ENCODE measurements around the gene ADAM10. TPM values are rescaled to one million over a fixed set of nuclear protein-coding genes. Genes with fewer than 3 reads are reported as not detected.

Gene ADAM10
- total RNA-seq, 2 donors from 2014 or later, result 191 to 211 TPM

DNA sequence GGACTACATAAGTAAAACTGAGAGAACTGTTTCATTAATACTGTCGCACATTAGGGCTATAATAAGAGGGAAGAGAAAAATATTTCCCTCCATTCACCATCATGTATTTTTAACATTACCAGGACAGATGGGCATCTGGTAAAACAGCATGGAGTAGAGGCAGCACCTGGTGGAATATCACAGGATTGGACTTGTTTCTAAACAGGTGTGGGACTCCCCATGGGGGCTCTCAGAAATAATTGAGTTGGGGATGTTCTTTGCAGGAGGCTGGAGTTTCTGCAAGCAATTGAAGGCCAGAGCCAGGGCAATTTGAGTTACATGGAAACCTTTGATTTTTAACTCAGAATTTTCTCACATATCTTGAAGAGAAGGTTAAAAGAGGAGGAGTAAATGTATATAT lies 13.2 kb upstream of the ADAM10 start:
- no peak overlapping the region for H3K4me3 ChIP-seq (ENCODE audit: low read length)
- H3K27ac Mint-ChIP-seq, result no peak overlapping the region
- DNase-seq, result no peak
- no CpG with 5 or more reads among the region's 1 CpG for WGBS, 2 experiments (ENCODE audit: insufficient coverage in 1 of 2, insufficient read length in 1 of 2)
- no peaks in the 10 kb centered on the region for H3K36me3 ChIP-seq (ENCODE audit: control insufficient read depth, insufficient read depth, low read length)
- no peak overlapping the region for H3K4me3 Mint-ChIP-seq
- TF ChIP-seq, protein P1, sequence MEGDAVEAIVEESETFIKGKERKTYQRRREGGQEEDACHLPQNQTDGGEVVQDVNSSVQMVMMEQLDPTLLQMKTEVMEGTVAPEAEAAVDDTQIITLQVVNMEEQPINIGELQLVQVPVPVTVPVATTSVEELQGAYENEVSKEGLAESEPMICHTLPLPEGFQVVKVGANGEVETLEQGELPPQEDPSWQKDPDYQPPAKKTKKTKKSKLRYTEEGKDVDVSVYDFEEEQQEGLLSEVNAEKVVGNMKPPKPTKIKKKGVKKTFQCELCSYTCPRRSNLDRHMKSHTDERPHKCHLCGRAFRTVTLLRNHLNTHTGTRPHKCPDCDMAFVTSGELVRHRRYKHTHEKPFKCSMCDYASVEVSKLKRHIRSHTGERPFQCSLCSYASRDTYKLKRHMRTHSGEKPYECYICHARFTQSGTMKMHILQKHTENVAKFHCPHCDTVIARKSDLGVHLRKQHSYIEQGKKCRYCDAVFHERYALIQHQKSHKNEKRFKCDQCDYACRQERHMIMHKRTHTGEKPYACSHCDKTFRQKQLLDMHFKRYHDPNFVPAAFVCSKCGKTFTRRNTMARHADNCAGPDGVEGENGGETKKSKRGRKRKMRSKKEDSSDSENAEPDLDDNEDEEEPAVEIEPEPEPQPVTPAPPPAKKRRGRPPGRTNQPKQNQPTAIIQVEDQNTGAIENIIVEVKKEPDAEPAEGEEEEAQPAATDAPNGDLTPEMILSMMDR (conservative IDR thresholded peaks at IDR 0.05), result no peak
- no peak overlapping the region for H3K27ac ChIP-seq (ENCODE audit: low read depth, low read length)
- H3K36me3 Mint-ChIP-seq (ENCODE audit: low read depth), result no peaks in the 10 kb centered on the region
- H3K4me1 Mint-ChIP-seq, result no peaks in the 10 kb centered on the region
- no peak overlapping the region for H3K9ac ChIP-seq (ENCODE audit: extremely low read depth, low read length, poor library complexity, severe bottlenecking)
- H3K9me3 Mint-ChIP-seq, result peaks cover 13% of the 10 kb centered on the region
- no peaks in the 10 kb centered on the region for H3K27me3 Mint-ChIP-seq (ENCODE audit: insufficient read depth)
- H3K9me3 ChIP-seq (ENCODE audit: control insufficient read depth, low read length), result peaks cover 11% of the 10 kb centered on the region
- H3K27me3 ChIP-seq (ENCODE audit: control insufficient read depth, insufficient read depth, low read length, poor library complexity, severe bottlenecking), result no peaks in the 10 kb centered on the region
- no peaks in the 10 kb centered on the region for H3K4me1 ChIP-seq (ENCODE audit: control insufficient read depth, insufficient read depth, low read length)

DNA sequence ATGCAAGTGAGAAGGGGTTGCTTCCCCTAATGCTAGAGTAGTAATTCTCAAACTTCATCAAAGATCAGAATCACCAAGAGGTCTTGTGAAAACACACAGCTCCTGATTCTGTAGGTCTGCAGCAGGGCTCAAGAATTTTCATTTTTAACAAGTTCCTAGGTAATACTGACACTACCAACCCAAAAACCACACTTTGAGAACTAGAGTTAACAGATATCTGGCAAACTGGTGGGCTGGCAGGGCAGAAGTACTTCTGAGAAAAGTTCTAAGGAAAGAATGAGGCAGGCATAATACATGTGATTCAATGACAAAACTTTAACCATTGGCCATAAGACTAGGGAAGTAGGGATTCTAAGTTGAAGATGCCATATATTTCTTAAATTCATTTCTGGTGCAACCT lies 12.8 kb upstream of the ADAM10 start:
- Mint-ChIP-seq H3K4me1 (no peaks in the 10 kb centered on the region), H3K27ac (no peak overlapping the region), H3K4me3 (no peak overlapping the region), H3K27me3 (ENCODE audit: insufficient read depth) (no peaks in the 10 kb centered on the region), H3K36me3 (ENCODE audit: low read depth) (no peaks in the 10 kb centered on the region), H3K9me3 (peaks cover 13% of the 10 kb centered on the region)
- Histone ChIP-seq H3K9me3 (ENCODE audit: control insufficient read depth, low read length) (peaks cover 11% of the 10 kb centered on the region), H3K9ac (ENCODE audit: extremely low read depth, low read length, poor library complexity, severe bottlenecking) (no peak overlapping the region), H3K36me3 (ENCODE audit: control insufficient read depth, insufficient read depth, low read length) (no peaks in the 10 kb centered on the region), H3K4me3 (ENCODE audit: low read length) (no peak overlapping the region), H3K27ac (ENCODE audit: low read depth, low read length) (no peak overlapping the region), H3K4me1 (ENCODE audit: control insufficient read depth, insufficient read depth, low read length) (no peaks in the 10 kb centered on the region), H3K27me3 (ENCODE audit: control insufficient read depth, insufficient read depth, low read length, poor library complexity, severe bottlenecking) (no peaks in the 10 kb centered on the region)
- TF ChIP-seq, protein P1 (conservative IDR thresholded peaks at IDR 0.05), result no peak
- no peak for DNase-seq

DNA sequence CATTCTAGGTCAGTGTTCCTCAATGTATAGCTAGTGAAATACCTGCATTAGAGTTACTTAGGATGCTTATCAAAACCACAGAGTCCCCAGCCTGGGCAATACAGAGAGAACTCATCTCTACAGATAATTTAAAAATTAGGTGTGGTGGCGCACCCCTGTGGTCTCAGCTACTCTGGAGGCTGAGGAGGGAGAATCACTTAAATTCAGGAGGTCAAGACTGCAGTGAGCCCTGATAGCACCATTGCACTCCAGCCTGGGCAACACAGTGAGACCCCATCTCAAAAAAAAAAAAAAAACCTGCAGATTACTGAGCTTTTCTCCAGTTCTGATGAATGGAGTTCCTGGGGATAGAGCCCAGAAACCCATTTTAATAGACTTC lies 11.5 kb upstream of the ADAM10 start:
- Histone ChIP-seq H3K36me3 (ENCODE audit: control insufficient read depth, insufficient read depth, low read length) (no peaks in the 10 kb centered on the region), H3K27ac (ENCODE audit: low read depth, low read length) (no peak overlapping the region), H3K4me1 (ENCODE audit: control insufficient read depth, insufficient read depth, low read length) (no peaks in the 10 kb centered on the region), H3K9me3 (ENCODE audit: control insufficient read depth, low read length) (peaks cover 11% of the 10 kb centered on the region), H3K9ac (ENCODE audit: extremely low read depth, low read length, poor library complexity, severe bottlenecking) (no peak overlapping the region), H3K27me3 (ENCODE audit: control insufficient read depth, insufficient read depth, low read length, poor library complexity, severe bottlenecking) (no peaks in the 10 kb centered on the region), H3K4me3 (ENCODE audit: low read length) (no peak overlapping the region)
- no peak overlapping the region for H3K27ac Mint-ChIP-seq
- H3K4me1 Mint-ChIP-seq, result no peaks in the 10 kb centered on the region
- TF ChIP-seq, protein P1 (conservative IDR thresholded peaks at IDR 0.05), result no peak
- 100% methylated on average over 1 of the region's 1 CpG for WGBS, 2 experiments (ENCODE audit: insufficient coverage in 1 of 2, insufficient read length in 1 of 2)
- DNase-seq, result no peak
- no peaks in the 10 kb centered on the region for H3K36me3 Mint-ChIP-seq (ENCODE audit: low read depth)
- H3K9me3 Mint-ChIP-seq, result peaks cover 13% of the 10 kb centered on the region
- no peak overlapping the region for H3K4me3 Mint-ChIP-seq
- H3K27me3 Mint-ChIP-seq (ENCODE audit: insufficient read depth), result no peaks in the 10 kb centered on the region
